Kidney capillary endothelial cell (primary cell): Measurements from ENCODE around the gene CD36.
A peak's percentile ranks its signal among the peaks of the same experiment; 100 is the strongest.

Experiments used
- DNase-seq: peaks from one replicate; pipeline ENCODE4 v3.0.0-alpha.2; 2018; ENCODE audit warnings: low spot score

The CD36 gene

DNA sequence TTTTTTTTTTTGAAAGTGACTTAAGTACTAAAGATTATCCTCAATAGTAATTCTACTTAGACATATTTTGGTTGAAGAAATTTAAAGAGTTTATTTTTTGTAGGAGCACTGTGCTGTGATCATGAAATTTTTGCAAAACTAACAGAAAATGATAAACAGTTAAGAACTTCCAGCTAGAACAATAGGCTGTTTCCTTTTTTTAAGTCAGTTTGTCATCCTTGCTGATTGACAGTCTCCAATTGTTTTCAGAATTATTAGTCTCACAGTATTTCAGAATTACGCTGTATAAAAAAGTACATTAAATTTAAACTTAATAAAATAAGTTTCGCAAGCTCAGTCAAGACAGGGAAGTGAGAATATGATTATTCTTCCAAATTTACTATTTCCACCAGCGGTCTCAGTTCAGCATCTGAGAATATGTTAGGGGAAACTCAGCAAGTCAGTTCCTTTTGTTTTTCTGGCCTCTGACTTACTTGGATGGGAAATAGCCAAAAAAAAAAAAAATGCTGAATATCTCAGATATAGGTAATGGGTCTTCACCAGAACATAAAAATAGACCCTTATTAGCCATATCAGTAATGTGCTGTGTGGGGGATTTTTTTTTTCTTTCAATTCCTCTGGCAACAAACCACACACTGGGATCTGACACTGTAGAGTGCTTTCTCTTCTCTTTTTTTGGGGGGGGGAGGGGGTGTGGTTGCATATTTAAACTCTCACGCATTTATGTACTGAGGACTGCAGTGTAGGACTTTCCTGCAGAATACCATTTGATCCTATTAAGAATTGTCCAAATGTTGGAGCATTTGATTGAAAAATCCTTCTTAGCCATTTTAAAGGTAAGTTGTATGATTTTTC is at the start of gene CD36:
CD36 (plus strand) TSS at position 732 of the 855 bp plus-strand sequence. CDS start 8,099 bp downstream, outside the sequence.
- DNase-seq: no peak

DNA sequence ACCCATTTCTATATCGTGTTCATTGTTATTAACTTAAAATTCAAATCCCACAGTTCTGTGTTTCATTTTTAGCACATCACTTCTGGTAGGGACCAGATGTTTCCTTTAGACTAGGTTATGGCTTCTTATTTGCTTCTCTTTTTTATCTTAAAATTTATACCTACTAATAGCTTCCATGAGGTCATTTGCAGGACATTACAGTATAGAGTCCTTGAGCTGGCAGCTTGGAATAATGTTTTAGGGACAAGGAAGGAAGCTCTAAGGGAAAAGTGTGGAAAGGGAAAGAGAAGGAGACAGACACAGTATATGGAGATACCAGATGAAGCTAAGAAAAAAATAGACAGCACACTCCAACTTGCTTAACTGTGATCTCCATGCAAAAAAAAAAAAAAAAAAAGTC is 48.8 kb upstream of the CD36 start:
- no peak for DNase-seq

DNA sequence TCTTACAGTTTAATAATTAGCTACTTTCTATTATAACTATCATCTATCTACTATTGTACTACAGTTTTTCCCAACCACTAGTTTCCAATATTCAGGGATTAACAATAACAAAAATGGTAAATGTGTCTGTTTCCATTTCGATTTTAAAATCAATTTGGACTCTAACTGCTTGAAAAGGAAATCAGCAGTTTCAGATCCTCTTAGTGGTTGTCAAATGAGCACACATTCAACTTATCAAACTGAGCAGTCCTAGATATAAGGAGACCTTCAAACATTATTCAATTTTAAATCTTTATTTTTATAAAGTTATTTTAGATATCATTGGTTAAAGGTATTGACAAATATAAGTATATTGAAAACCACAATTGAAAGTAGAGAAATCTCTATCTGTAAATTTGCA is 46.8 kb upstream of the CD36 start:
- no peak for DNase-seq

DNA sequence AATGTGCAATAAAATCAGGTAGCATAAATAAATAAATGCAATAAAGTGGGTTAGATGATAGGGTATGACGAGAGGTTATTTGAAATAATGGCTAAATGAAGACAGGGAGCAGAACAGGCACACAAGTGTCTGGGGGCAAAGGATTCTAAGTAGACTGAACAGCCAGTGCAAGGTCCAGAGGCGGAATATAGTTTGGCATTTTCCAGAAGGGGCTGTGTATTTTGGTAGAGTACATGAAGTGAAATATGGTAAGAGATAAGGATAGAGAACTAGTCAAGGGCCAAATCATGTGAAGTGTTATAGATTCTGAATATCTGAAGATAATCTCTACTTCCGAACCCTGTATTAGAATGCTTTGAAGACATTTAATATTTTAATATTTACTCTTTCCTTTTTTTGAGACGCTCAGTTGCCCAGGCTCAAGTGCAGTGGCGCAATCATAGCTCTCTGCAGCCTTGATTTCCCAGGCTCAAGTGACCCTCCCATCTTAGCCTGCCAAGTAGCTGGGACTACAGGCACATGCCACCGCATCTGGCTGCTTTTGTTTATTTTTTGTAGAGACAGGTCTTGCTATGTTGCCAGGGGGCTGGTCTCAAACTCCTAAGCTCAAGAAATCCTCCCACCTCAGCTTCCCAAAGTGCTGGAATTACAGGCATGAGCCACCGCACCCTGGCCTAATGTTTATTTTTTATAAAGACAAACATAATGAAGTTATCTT is 44.4 kb upstream of the CD36 start:
- no peak for DNase-seq

DNA sequence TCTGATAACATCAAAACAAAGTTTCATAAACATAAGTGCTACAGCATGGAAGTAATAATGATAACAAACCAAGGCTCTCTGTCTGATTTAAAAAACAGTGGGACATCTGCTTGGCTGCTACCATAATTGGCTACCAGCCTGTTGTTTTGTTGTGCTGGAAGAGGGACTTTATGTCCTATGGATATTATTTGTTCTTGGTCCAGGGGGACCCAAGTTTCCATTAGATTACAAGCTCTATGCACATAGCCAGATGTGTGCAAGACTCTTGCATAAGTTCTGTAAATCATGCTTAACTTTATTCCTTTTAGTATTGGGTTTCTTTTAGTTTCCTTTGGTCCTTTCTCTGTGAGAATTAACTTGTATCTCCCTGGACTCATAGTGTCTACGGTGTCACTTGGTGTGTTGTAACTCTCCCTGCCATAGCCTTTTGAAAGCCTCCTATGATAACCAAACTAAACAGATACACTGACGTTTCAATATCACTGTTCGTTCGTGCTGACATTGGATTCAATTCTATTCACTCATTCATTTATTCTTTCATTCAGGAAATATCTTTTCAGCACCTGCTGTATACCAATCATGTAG is 41.4 kb upstream of the CD36 start:
- no peak for DNase-seq

DNA sequence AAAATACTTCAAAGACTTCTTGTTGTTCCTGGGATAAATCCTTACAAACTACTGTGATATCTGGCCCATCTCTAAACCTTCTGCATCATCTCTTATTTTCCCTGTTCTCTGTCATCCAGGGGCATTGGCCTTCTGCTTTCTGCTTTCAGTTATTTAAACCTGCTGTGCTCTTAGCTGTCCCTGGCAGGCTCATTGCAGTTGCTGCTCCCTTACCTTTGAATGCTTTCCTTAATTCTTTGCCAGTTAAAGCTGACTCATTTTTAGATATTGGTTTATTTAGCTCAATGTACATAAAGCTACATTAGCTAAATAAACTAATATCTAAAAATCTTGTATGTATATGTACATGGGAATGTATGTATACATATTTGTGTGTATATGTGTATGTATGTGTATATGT is 40.6 kb upstream of the CD36 start:
- no peak for DNase-seq

DNA sequence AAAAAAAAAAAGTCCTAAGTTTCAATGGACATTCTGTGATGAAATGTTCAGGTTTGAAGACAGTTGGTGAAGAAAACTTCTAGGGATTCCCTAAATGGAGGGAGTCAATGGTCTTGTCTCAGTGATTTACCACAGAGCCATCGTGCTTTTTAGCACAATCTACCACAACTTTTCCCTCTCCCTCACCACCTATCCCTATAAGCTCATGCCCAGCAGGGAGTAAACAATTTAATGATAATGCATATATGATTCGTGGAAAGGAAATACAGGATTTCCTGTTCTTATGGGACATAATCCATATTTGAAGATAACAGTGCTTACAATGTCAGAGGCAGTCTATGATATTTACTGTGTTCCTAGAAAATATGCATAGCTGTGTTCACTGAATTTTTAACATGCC is 38.4 kb upstream of the CD36 start:
- no peak for DNase-seq

DNA sequence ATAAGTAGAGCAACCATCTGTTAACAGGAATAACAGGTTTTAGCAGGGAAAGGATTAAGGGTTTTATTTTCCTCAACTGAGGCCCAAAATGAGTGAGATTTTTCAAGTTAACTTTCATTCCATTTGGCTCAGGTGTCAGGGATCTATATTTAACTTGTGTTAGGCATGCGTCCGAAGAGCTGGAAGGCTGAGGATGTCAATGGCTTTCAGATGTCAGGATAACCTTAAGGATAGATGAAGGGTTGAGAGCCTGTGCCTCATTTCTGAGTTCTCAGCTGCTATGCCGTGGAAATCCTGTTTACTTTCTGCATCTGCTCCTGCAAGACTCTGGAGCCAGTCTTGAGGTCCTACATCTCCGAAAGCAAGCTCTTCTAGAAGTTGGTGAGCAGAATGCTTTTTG is 36.4 kb upstream of the CD36 start:
- DNase-seq: no peak

DNA sequence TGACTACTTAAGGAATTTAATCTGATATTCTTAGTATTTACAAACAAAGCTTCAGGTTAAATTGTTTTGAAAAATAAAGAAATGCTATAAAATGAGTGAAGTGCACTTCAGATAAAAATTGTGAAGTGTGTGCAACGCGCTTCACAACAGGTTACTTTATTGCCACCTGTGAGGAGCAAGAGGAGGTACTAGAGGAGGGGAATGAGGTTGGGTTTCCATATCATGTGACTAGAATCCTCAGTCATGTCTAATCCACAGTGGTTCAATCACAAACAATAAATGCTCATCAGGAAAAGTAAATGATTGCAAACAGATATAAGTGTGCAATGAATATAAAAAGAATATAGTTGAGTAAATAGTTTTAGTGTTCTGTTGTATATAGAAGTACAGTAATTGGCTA is 34.5 kb upstream of the CD36 start:
- no peak for DNase-seq

DNA sequence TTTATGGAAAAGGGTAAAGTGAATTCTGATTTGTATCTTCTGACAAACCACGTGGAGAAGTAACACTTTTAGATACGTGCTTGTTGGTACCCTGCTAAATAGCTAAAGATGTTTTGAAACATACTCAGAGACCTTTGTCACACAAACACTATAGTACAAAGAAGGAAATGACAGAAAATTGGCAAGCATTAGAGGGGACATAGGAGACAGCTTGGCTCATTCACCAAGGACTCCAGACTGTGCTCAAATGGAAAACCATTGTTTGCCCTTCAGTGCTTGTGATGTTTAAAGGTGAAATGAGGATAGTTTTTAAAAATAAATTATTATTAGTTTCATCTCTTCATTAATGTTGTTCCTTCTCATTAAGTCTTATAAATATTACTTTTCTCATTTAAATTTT is 34.0 kb upstream of the CD36 start:
- no peak for DNase-seq

DNA sequence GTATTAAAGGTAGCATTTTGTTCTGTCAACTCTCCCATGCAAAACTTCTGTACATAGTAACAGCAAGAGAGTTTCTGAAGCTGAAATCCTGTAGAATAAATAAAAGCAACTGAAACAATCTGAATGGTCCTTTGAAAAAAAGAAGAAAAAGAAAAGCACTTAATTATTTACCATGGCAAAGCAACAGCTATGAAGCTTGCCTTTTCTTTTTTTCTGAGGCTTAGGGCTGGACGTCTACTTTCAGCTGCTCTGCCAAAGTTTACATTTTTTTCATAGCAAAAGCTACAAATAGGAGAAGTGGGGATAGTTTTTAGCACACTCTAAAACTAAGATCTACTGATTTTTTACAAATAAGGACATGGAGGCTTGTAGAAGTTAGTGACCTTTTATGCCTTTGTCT is 31.3 kb upstream of the CD36 start:
- DNase-seq: no peak

DNA sequence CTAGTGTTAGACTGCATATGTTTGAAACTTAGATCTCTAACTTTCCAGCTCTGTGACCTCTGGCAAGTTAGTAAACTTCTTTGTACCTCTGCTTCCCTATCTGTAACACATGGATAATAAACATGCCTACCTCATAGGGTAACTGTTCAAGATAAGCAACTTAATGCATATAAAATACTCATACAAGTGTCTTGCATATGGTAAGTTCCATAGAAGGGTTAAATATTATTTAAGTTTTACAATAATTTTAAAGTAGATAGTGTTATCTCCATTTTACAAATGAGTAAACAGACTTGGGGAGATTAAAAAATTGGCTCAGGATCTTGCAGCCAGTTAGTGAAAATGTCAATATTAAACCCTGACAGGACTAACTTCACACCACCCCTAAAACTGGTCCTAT is 30.1 kb upstream of the CD36 start:
- no peak for DNase-seq

DNA sequence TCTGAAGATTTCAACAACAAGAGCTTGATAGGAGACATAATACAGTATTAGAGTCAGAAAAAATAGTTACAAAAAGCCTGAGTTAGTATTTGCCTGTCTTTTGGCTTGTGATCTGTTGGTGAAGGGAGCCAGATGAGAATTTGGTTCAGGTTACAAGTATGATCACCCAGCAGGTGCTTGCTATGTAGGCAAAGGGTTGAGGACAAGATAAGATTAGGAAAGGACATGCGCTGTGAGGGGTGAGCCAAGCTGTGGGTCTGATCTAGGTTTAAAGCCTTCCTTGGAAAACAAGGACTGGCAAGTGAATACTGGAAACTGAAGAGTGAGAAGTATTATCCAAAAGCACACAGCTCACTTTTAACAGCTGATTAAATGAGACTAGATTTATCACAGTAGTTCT is 28.7 kb upstream of the CD36 start:
- no peak for DNase-seq

DNA sequence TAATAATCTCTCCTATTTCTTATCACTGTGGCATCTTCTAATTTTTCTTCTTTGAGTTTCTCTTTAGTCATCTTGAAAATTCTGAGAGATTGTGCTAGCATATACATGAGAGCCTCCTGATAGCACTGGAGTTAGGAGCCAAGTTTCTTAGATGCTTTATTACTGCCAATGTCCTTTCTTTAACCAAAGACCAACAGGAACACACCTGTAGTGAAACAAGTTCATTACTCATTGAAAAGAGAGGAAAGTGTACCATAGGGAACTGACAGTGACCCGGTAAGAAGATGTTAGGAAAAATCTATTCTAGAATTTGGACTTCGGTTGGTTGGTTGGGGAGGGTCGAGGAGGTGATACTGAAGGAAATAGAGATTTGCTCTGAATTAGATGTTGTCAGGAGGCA is 27.1 kb upstream of the CD36 start:
- no peak for DNase-seq

DNA sequence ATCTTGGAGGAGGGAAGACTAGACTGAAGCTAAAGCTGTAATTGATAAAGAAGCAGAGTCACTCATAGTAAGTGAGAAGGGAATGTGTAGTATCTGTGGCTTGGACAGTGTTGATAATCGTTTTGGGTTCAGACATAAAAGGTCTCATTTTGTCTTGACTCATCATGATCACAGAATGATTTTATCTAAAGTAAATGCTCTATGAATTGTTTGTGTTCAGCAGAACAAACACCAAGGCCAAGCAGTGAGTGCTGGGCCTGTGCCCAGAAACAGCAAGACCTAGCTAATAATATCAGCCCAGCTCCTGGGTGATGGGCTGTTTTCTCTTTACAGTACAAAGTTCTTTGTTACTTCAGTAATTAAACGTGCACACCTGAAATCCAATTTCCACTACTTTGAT is 26.7 kb upstream of the CD36 start:
- no peak for DNase-seq

DNA sequence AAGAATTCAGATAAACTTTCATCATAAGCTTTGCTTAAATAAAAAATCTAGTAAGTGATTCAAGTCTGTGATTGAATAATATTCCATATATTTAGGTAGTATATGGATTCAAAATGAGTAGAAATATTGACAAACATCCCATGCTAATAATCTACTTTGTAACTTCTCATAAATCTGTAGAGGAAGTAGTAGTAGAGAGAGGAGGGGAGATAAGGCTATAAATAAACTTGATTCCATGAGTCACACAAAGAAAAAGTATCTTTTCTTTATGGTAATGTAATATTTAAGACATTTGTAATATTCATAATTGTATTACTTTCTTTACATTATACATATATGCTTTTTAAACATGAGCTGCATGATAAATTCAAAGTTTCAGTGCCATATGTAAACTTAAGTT is 25.6 kb upstream of the CD36 start:
- DNase-seq: no peak

DNA sequence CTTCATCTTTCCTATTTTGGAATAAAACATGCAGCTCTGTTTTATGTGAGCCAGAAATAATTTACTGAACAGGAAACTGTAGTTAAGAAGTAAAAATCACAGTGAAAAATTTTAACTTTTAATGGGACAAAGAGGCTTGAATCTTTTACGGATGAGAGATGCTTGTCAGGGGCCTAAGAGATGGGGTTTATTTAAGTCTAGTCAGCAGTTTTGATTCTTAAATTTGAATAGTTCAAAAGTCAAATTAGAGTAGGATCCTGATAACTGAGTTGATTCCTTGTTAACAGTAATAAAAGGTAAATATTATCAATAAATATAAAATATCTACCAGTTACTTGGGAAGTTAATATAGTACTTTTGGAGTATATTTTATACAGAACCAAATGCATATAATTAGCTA is 24.9 kb upstream of the CD36 start:
- no peak for DNase-seq

DNA sequence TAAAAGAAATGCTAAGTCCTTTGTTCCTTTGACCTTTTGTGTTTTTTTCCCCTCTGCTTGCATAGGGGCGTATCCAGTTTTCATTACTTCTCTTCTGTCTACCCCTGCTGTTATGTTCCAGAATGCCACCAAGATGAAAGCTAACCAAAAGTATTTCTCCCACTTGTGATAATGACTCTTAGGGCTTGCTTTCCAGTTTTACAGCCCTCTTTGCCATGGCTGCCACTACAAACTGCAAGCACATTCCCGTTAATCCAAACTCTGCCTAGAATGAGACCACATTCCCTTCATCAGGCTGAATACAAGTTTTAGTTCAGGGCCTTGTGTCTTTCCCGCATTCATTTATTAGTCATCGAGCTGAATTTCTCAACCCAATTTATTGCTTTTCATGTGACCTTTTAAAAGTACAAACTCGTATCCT is 23.6 kb upstream of the CD36 start:
- DNase-seq: no peak

DNA sequence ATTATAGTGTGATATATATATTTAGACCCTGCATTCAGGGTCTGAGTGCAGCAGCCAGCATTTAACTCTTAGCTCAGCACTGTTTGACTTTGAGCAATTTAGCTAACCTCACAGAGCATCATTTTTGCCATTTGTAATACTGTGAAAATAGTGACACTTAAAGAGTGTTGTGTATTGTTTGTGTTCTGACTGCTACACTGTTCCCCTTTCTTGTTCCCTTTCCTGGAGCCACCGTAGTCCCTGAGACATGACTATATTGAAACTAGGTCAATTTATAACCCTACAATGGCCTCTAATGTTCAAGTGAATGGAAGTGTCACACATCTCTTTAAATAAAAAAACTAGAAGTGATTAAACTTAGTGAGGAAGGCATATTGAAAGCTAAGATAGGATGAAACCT is 20.3 kb upstream of the CD36 start:
- DNase-seq: no peak

DNA sequence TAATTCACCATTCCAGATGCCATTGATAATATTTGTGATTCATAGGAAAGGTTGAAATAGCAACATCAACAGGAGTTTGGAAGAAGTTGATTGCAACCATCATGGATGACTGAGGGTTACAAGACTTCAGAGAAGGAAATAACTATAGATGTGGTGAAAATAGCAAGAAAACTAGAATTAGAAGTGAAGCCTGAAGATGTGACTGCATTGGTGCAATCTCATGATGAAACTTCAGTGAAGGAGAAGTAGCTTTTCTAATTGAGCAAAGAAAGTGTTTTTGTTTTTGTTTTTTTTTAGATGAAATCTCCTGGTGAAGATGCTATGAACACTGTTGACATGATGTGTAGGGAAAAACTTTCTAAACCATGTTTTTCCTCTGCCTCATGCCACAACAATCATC is 18.7 kb upstream of the CD36 start:
- DNase-seq: no peak

DNA sequence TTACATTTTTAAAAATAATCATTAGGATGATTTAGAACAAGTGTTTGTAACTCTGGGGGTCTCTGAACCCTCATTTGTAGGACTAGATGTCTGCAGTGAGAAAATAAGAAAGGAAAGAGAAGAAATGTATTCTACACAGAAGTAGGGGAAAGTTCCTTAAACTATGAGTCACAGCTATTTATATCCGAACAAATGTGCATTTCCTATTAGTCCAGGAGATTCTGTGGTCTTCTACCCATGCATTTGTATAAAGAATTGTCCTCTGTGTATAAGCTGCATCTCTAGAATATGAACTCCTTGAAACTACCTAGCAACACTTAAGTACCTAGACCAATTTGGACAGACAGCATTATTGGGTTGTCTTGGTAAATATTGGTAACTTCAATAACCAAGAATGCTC is 15.9 kb upstream of the CD36 start:
- DNase-seq: peak; percentile 30

DNA sequence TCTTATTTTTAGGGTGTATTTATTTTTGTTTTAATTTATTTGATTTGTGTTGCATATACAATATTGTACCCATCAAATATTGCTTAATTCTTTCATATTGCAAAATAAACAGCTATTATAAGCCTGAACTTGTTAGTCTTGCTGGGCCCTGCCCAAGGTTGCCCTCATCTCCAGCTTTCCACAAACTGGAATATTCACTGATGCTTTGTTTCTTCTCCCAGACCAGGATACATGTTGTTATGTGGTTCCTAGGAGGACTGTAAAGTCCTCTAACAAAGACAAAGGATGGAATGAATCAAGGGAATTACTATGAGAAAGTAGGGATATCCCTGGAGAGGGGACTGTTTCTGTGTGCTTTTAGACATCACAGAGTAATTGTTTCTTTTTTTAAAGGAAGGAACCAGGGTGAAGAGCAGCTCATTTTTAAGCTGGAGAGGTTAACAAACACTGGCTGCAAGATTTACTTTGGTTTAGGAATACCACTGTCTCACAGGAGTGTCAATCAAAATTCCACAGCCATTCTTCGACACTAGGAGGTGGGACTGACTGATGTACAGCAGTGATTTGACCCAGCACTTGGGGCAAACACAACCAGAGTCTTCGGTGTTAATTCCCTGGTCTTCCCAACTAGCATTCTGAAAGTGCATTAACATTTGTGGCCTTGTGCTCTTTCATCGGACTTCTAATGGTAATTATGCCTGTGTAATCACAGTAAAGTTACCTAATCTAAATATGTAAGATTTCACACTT is 14.8 kb upstream of the CD36 start:
- DNase-seq: no peak

DNA sequence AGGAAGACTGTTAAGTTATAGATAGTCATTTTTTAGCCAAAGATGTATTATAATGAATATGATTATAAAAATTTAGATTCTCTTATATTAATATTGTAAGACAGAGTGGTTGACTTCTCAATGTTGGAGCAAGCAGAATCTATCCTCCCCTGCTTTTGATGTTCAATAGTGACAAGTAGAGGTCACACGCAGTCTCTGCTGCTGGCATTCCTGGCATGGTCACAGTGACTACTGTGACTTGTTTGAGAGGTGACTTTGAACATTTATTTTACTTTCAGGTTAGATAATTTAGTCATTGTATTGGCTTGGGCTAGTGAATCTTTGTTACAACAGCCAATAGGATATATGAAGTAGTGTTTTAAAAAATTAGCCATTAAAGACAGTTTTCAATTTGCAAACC is 13.7 kb upstream of the CD36 start:
- no peak for DNase-seq
